HG03196 (cell line): ENCODE results near the gene ELANE.

Experiments used
- ATAC-seq: cut with Tn5 transposase; IDR thresholded peaks from one replicate; pipeline ENCODE4 v1.9.1; 2021; ENCODE audit not compliant: unreplicated experiment

The ELANE gene

DNA sequence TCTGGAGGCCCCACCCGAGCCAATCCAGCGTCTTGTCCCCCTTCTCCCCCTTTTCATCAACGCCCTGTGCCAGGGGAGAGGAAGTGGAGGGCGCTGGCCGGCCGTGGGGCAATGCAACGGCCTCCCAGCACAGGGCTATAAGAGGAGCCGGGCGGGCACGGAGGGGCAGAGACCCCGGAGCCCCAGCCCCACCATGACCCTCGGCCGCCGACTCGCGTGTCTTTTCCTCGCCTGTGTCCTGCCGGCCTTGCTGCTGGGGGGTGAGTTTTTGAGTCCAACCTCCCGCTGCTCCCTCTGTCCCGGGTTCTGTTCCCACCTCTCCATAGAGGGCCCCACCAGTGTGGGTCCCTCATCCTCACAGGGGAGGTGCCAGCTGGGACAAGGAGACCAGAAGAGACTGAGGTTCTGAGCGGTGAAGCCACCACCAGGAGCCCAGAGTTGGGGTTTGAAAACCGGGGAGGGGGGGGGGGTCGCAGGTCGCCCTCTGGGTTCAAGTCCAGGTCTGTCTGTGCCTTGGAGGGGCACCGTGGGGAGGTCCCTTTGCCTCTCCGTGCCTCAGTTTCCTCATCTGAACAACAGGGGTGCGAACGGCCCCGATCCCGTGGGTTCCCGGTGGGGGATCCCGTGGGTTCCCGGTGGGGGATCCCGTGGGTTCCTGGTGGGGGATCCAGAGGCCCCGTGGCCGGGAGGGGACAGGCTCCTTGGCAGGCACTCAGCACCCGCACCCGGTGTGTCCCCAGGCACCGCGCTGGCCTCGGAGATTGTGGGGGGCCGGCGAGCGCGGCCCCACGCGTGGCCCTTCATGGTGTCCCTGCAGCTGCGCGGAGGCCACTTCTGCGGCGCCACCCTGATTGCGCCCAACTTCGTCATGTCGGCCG is at the start of gene ELANE:
Gene ELANE, plus strand, starts transcription at position 168 of the 878 bp plus-strand sequence. Its CDS starts 26 bp downstream, at position 194.
- ATAC-seq, result no peak

DNA sequence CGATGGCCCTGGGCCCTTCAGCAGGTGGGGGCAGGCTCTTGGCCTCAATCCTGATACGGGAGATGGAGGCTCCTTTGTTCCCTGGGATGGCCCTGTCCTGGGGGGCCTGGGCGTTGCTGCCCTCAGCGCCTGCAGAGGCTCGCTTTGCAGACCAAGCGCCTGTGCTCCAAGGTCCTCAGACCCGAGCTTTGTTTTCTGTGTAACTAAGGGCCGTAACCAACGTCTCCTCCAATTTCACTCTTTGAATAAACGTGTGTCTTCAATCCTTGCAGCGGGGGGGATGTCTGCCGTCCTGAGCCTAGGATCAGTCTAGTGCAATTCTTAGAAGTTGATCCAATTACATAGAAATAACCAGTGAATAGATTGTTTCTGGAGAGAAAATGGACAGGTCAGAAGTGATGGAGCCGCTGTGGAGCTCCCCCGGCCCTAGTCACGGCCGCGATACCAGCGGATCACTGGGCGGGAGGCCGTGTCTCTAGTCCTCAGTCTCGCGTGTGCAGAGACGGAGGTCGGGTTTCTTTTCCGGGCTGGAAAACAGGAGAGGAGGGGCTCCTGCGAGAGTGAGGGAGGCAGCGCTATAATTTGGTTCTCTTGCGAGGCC is 49.5 kb upstream of the ELANE start:
- ATAC-seq, result no peak

DNA sequence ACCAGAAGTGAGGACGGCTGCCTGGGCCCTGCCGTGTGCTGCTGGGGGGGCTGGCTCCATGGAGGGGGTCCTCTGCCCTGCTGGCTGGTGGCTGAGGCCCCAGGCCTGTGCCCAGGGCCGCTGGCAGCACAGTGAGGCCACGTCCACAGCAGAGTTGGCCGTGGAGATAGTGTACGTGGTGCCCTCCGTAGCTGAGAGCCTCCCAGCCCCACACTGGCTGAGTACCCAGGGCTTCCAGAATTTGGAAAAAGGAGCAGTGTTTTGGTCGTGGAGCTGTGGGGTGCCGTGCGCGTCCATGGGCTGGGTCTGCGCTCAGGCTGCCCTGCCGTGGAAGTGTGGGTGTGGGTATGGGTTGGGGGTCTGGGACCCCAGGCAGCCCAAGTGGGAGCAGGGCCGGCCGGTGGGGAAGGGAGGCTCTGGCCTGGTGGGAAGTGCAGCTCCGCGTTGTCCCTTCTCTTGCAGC is 49.0 kb upstream of the ELANE start:
- ATAC-seq, result no peak

DNA sequence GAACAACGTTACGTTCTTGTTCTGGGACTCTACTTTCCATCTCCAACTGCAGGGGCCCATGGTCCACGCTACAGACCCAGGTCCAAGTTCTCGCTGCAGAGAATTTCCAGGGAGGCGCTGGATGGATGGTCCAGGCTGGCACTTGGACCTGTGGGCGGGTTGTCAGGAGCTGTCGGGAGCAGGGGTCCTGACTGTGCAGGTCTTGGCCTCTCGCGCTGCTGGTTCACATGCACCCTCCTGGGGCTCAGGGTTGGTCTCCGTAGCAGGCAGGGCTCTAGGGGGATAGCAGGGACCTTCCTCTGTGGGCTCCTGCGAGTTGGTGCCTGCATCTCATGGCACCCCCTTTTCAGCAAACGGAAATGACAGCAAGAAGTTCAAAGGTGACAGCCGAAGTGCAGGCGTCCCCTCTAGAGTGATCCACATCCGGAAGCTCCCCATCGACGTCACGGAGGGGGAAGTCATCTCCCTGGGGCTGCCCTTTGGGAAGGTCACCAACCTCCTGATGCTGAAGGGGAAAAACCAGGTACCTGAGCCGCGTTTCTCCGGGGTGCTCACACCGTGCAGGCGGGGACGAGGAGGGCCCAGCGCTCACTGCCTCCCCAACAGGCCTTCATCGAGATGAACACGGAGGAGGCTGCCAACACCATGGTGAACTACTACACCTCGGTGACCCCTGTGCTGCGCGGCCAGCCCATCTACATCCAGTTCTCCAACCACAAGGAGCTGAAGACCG is 48.3 kb upstream of the ELANE start:
- ATAC-seq, result no peak

DNA sequence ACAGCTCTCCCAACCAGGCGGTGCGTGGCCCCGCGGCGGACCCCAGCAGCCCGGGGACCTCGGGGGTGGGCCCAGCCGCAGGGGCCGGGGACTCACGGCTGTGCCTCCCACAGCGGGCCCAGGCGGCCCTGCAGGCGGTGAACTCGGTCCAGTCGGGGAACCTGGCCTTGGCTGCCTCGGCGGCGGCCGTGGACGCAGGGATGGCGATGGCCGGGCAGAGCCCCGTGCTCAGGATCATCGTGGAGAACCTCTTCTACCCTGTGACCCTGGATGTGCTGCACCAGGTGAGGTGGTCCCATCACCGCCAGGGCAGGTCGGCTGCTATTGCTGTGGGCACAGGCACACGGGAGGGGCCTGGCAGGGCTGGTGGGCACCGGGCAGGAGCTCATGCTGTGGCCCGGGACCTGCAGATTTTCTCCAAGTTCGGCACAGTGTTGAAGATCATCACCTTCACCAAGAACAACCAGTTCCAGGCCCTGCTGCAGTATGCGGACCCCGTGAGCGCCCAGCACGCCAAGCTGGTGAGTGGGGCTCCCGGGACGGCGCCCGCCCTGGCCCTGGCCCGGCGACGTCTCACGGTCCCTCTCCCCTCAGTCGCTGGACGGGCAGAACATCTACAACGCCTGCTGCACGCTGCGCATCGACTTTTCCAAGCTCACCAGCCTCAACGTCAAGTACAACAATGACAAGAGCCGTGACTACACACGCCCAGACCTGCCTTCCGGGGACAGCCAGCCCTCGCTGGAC is 47.5 kb upstream of the ELANE start:
- ATAC-seq, result no peak

DNA sequence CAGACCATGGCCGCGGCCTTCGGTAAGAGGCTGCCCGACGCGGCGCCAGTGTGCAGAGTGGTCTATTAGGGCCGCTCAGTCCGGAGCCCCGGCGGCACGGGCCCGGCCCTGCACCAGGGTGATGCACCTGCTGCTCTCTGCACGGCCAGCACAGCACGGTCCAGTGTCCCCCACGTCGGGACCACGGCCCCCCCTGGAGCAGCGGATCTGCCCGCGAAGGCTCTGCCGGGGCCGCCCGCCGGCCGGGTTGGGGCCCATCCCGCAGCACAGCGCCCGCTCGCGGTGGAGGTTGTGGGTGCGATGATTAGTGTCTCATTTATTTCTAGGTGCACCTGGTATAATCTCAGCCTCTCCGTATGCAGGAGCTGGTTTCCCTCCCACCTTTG is 46.9 kb upstream of the ELANE start:
- no peak for ATAC-seq

DNA sequence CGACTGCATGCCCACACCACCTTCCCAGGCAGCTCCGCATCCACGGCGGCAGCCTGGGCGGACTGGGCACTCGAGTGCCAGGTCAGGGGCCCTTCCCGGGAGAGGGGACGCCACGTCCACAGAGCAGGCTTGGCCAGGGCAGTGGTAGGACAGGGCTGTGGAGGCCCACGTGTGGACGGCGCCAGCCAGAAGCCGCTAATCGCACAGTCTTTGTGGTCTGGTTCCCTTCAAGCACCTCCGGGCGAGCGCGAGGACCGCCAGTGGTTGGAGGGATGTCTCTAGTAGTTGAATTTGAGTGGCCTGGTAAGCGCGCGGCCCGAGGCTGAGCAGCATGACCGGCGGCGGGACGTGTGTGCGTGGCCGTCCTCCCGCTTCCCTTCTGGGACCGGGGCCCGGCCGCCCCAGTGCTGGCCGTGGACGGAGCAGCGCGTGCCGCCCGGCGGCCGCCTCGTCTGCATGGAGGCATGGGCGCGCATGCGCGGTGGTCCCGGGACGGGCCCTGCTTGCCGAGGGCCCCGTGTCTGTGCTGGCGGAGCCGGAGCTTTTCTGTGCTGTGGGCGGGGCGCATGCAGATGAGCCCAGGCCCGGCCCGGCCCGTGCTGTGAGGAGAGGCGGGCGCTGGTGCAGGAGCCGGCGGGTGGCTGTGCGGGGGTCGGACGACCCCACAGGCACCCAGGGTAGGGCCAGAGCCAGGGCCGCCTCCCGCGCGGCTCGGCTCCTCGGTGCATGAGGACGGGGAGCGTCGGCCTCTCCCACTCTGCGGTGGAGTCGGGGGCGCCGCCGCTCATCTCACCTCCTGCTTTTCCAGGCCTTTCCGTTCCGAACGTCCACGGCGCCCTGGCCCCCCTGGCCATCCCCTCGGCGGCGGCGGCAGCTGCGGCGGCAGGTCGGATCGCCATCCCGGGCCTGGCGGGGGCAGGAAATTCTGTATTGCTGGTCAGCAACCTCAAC is 46.2 kb upstream of the ELANE start:
- no peak for ATAC-seq

DNA sequence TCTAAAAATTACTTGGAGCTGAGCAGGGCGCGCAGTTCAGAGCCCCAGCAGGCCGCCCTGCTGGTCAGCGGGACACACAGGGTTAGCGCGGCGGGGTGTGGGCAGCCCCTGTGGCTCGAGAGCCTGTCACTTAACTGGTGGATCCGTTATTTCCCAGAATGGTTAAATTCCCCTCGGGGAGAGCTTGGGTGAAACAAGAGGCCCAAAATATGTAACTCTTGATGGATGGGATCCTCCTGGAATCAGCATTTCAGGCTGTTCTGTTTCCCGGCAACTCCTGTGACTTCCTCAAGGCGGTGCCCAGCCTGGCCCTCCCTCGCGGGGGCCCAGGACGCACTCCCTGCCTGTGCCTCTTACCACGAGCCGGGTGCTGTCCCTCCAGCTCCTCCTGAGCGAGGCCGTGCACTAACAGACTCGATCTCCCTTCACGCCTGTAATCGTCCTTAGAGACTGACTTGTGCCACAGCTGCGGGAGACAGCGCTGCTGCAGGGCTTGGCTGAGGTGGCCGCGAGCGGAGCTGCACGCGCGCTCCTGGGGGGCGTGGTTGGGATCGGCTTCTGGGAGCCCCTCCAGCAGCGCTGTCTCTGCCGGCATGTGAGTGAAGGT is 45.2 kb upstream of the ELANE start:
- ATAC-seq, result no peak

DNA sequence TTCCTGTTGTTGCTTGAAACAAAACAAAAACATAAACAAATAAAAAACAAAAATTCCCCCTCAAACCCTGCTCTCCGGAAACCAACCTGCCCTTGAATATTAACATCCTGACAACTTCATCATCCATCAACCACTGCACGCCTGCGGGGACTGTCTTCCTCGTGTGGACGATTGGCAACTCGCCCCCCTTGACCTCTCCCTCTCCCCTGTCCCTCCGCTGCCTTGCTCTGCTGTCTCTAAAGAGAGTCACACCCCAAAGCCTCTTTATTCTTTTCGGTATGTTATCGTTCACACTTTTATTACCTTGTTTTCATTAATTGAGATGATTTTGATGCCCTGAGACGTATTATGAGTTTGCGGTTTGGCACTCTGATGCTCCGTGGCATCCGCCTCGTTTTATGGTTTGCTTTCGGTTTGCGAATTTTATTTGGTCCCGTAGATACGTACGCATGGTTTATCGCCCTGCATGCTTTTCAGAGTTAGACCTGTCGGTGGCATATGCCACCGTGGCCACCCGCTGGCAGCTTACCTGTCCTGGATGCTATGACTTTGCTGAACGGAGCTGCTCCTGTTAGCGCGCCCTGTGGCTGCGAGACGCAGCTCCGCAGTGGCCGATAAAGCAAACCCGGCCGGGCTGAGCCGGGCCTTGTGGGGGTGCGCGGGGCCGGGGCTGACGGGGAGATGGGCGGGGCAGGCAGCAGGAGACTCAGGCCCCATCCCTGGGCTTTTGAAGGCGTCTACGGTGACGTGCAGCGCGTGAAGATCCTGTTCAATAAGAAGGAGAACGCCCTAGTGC is 44.3 kb upstream of the ELANE start:
- no peak for ATAC-seq

DNA sequence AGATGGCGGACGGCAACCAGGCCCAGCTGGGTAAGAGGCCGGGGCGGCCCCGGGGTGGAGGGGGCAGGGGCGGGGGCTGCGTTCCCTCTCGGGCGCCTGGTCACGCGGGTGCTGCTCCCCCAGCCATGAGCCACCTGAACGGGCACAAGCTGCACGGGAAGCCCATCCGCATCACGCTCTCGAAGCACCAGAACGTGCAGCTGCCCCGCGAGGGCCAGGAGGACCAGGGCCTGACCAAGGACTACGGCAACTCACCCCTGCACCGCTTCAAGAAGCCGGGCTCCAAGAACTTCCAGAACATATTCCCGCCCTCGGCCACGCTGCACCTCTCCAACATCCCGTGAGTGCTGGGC is 43.7 kb upstream of the ELANE start:
- no peak for ATAC-seq

DNA sequence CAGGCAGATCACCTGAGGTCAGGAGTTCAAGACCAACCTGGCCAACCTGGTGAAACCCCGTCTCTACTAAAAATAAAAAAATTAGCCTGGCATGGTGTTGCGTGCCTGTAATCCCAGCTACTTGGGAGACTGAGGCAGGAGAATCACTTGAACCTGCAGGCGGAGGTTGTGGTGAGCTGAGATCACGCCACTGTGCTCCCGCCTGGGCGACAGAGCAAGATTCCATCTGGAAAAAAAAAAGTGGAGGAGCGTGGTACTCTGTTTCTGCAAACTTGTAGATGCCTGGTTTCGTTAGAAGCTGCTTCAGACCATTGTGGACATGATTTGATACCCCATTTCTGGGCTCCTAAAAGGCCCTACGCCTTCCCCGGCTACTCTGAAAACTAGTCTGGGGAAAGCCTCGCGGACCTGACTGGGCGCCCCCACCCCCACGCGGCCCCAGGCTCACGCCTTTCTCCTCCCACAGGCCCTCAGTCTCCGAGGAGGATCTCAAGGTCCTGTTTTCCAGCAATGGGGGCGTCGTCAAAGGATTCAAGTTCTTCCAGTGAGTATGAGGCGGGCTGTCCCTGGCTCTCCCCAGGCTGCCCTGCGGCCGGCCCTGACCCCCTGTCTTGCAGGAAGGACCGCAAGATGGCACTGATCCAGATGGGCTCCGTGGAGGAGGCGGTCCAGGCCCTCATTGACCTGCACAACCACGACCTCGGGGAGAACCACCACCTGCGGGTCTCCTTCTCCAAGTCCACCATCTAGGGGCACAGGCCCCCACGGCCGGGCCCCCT is 41.8 kb upstream of the ELANE start:
- ATAC-seq, result no peak

DNA sequence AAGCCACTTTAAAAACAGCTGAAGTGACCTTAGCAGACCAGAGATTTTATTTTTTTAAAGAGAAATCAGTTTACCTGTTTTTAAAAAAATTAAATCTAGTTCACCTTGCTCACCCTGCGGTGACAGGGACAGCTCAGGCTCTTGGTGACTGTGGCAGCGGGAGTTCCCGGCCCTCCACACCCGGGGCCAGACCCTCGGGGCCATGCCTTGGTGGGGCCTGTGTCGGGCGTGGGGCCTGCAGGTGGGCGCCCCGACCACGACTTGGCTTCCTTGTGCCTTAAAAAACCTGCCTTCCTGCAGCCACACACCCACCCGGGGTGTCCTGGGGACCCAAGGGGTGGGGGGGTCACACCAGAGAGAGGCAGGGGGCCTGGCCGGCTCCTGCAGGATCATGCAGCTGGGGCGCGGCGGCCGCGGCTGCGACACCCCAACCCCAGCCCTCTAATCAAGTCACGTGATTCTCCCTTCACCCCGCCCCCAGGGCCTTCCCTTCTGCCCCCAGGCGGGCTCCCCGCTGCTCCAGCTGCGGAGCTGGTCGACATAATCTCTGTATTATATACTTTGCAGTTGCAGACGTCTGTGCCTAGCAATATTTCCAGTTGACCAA is 41.1 kb upstream of the ELANE start:
- no peak for ATAC-seq

DNA sequence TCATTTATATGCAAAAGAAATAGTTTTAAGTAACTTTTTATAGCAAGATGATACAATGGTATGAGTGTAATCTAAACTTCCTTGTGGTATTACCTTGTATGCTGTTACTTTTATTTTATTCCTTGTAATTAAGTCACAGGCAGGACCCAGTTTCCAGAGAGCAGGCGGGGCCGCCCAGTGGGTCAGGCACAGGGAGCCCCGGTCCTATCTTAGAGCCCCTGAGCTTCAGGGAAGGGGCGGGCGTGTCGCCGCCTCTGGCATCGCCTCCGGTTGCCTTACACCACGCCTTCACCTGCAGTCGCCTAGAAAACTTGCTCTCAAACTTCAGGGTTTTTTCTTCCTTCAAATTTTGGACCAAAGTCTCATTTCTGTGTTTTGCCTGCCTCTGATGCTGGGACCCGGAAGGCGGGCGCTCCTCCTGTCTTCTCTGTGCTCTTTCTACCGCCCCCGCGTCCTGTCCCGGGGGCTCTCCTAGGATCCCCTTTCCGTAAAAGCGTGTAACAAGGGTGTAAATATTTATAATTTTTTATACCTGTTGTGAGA is 40.5 kb upstream of the ELANE start:
- ATAC-seq, result no peak

DNA sequence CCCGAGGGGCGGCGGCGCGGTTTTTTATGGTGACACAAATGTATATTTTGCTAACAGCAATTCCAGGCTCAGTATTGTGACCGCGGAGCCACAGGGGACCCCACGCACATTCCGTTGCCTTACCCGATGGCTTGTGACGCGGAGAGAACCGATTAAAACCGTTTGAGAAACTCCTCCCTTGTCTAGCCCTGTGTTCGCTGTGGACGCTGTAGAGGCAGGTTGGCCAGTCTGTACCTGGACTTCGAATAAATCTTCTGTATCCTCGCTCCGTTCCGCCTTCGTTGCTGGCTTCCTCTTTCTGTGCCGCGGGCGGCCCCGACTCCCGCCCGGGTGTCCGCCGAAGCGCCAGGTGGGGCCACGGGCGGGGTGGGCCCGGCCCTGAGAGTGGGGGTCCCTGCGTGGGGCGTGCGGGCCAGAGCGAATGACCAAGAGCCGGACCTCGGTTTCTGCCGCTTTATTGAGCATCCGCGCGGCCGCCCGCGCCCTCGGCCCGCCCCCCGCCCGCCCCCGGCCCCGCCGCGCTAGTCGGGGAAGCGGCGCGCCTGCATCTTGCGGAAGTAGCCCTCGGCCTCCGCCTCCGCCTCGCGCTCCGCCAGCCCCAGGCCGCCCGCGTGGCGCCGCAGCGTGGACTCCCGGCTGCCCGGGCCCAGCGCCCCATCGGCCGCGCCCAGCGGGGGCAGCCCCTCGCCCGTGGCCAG is 39.9 kb upstream of the ELANE start:
- no peak for ATAC-seq

DNA sequence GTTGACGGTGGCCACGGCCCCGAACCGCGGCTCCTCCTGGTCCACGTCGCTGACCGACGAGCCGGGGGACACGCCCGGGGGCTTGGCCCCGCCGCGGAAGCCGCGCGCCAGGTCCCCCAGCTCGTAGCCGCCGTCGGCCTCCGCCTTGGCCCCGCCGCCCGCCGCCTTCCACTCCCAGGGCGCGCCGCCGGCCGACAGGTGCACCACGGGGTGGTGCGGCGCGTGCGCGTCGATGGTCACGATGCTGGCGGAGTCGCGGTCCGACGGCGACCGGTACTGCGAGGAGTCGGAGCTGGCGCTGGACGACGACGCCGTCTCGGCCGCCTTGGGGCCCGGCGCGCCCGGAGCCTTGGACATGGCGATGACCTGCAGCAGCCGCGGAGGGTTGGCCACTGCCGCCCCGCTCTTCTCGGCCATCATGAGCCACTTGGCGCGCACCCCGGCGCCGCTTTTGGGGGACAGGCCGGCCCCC is 39.3 kb upstream of the ELANE start:
- ATAC-seq, result no peak

DNA sequence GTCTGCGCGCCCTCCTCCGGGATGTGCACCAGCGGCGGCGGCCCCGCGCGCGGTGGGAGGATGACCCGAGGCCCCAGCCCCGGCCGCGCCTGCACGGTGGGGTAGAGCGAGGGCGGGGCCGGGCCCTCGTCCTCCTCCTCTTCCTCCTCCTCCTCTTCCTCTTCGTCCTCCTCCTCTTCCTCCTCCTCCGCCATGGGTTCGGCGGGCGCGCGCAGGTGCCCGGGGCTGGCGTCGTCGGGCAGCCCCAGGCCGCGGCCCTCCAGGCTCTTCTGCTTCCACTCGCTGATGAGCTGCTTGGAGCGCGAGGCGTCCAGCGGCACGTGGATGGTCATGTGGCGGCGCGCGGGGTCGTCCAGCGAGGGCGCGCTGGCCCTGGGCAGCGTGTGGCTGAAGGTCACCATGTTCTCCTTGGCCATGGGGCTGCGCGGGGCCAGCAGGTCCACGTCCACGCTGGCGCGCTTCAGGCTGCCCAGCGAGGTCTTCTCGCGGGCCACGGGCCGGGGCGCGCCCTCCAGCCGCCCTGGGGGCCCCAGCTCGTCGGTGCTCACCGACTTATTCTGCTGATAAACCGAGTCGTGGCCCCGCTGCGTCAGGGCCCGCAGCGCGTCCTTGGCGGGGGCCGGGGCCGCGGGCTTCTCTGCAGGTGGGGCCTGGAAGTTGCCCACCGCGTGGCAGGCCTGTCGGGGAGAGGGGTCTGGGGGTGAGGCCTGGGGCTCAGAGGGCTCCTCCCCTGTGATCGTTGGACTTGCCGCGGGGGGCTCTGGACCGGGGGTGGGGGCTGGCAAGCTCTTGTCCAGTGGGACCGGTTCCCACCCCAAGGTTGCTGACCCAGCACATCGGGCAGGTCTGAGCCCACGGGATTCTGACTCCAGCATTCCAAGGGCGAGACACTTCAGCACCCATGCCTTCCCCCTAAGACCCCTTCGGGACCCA is 38.6 kb upstream of the ELANE start:
- ATAC-seq, result no peak
